Measurements from ENCODE around the gene ARSB.
"Not testable (repeated sequence)": the region's sequence is repeated elsewhere in the genome, so short reads cannot be mapped to it uniquely, and the experiment has no call there.

Gene ARSB

GRCh38 chr5:78993165-78993564 is 8.1 kb upstream of the ARSB start:
- no peak for DNase-seq

GRCh38 chr5:78992146-78992545 is 7.0 kb upstream of the ARSB start:
- DNase-seq = no peak

GRCh38 chr5:78989080-78989479 is 4.0 kb upstream of the ARSB start:
- DNase-seq = no peak

- peak; percentile 60 for DNase-seq
Measured at GRCh38 chr5:78985725-78986223, 664 bp upstream of the ARSB start.

- DNase-seq = peak; percentile 86
Measured at GRCh38 chr5:78984439-78985115, 533 bp downstream of the ARSB start.

GRCh38 chr5:78983601-78984438 is 1.3 kb downstream of the ARSB start:
- no peak for DNase-seq

GRCh38 chr5:78983194-78983593 is 1.9 kb downstream of the ARSB start:
- DNase-seq = not testable (repeated sequence)

GRCh38 chr5:78979909-78980308 is 5.2 kb downstream of the ARSB start:
- DNase-seq = no peak

- no peak for DNase-seq
Measured at GRCh38 chr5:78979117-78979742, 5.9 kb downstream of the ARSB start.

- no peak for DNase-seq
Measured at GRCh38 chr5:78975035-78975434, 10.1 kb downstream of the ARSB start.

GRCh38 chr5:78974601-78975000 is 10.5 kb downstream of the ARSB start:
- DNase-seq = no peak

- no peak for DNase-seq
Measured at GRCh38 chr5:78974011-78974410, 11.1 kb downstream of the ARSB start.

GRCh38 chr5:78972654-78973428 is 12.3 kb downstream of the ARSB start:
- peak; percentile 40 for DNase-seq

GRCh38 chr5:78971998-78972397 is 13.1 kb downstream of the ARSB start:
- no peak for DNase-seq

- no peak for DNase-seq
Measured at GRCh38 chr5:78968781-78969180, 16.3 kb downstream of the ARSB start.

- DNase-seq = peak; percentile 61
Measured at GRCh38 chr5:78964889-78965288, 20.2 kb downstream of the ARSB start.

GRCh38 chr5:78961743-78962142 is 23.4 kb downstream of the ARSB start:
- DNase-seq = no peak

GRCh38 chr5:78959767-78960166 is 25.3 kb downstream of the ARSB start:
- DNase-seq = no peak

GRCh38 chr5:78958672-78959445 is 26.3 kb downstream of the ARSB start:
- no peak for DNase-seq

- DNase-seq = no peak
Measured at GRCh38 chr5:78956901-78957300, 28.2 kb downstream of the ARSB start.

- no peak for DNase-seq
Measured at GRCh38 chr5:78953092-78953800, 31.9 kb downstream of the ARSB start.
